GM21723 (cell line): ENCODE results near the gene ZFP64.

ENCODE experiments used
- ATAC-seq: cut with Tn5 transposase; IDR thresholded peaks from one replicate; pipeline ENCODE4 v1.9.1; 2021; ENCODE audit warnings: mild to moderate bottlenecking, moderate library complexity; ENCODE audit not compliant: unreplicated experiment

The ZFP64 gene

DNA sequence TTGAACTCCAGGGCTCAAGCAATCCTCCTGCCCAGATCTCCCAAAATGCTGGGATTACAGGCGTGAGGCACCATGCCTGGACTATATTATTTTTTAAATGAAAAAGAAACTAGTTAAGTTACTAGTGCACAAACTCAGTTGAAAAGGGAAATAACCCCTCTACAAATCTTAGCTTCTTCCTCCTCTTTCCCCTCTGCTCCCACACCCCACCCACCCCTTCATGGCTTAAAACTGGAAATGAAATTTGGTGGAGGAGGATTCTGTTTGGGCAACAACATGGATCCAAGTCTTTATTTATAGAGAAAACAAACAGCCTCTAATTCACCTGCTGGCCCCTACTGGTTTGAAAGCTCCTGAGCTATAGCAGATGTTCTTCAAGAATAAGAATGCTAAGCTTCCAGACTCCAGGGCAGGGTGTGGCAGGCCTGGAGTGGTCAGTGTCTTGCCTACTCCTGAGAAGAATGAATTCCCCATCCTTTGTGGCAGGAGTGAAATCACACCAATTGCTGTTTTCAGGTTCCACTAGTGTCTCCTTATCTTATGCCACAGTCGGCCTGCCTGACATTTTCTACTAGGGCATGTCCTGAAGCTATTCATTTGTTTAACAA lies 73.5 kb downstream of the ZFP64 start:
- ATAC-seq: no peak

GRCh38 chr20:52110456-52110855 lies 81.1 kb downstream of the ZFP64 start:
- ATAC-seq: no peak

DNA sequence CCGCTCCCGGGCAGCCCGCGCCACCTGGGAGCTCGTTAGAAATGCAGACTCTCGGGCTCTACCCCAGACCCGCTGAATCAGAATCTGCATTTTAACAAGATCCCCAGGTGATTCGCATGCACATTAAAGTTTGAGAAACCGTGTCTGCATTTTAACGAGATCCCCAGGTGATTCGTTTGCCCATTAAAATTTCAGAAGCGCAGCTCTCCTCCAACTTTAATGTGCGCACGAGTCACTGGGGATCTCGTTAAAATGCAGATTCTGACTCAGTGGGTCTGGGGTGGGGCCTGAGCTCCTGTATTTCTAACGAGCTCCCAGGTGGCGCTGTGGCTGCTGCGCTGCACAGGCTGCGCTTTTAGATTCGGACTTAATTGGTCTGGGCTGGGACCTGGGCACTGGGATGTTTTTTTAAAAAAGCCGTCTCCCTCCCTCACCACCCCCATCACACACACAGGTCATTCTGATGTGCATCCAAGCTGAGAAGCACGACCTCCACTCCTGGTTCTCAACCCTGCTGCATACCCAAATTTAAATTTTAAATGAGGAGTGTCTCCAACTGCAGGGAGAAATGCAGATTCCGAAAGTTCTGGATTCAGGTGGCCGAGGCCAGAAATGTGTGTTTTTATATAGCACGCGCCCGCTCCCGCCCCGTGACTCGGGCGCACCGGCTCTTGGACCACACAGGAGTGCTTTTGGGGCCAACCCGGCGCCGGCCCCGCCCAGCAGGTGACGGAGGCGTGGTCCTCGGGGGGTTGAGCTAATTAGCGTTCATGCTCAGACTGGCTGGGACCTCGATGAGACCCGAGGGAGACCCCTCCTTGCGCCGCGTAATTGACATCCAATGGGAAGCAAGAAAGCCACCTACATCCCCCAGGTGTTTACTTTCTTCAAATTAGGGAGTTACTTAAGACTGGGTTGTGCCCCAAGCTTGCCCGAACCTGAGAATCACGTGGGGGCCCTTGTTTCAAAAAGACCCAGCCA lies 85.8 kb downstream of the ZFP64 start:
- no peak for ATAC-seq

GRCh38 chr20:52104546-52105441 lies 86.8 kb downstream of the ZFP64 start:
- ATAC-seq: no peak

GRCh38 chr20:52103913-52104545 lies 87.5 kb downstream of the ZFP64 start:
- no peak for ATAC-seq

DNA sequence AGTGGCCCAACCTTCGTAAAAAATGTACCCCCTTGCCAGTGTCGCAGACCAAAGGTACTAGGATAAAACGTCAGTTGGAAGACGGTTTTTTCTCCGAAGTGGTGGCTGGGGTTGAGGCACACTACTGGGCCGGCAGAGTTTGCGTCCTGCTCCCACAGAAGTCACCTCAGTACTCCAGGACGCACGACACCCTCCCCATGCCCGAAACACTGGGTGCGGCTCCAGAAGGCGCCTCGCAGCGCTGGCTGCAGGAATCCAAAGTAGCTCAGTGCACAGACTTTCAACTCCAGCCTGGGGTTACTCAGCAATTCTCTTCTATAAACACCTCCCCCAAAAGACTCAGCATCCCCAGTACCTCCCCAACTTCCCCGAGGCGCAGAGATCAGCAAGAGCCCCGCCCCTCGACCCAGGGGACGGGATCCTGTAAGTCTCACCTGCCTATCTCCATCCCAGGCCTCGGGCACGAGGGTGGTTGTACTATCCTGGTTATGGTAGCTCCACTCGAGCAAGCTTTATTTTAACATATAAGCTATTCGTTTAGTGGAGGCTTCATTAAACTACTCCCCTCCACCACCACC lies 88.2 kb downstream of the ZFP64 start:
- no peak for ATAC-seq

- ATAC-seq: no peak
Measured at GRCh38 chr20:52102559-52102958, 89.0 kb downstream of the ZFP64 start.

DNA sequence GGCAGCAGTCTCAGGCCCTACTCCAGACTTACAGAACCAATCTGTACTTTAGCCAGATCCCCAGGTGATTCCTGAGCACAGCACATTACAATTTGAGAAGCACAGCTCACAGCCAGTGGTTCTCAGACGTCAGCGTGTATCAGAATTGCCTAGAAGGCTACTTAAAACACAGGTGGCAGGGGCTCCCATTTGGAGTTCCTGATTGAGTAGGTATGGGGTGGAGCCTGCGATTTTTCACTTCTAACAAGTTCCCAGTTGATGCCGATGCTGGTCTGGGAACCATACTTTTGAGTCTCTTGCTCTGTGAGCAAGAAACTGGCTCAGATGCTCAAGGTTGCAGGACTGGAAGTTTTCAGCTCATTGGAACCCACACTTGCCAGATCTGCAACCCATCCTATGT lies 89.5 kb downstream of the ZFP64 start:
- ATAC-seq: no peak
